ENCODE measurements around the gene BCAS3.

The BCAS3 gene

GRCh38 chr17:61196799-61197198 is 519.1 kb downstream of the BCAS3 start:
- no peaks in the 10 kb centered on the region for H3K36me3 Mint-ChIP-seq
- no peaks in the 10 kb centered on the region for H3K9me3 Mint-ChIP-seq
- ATAC-seq (no peak), DNase-seq (ENCODE audit: low spot score in 2 of 2) (no peak)
- no peaks in the 10 kb centered on the region for H3K4me1 Mint-ChIP-seq
- H3K4me3 Mint-ChIP-seq, result no peak overlapping the region
- H3K27ac Mint-ChIP-seq, result no peak overlapping the region

DNA sequence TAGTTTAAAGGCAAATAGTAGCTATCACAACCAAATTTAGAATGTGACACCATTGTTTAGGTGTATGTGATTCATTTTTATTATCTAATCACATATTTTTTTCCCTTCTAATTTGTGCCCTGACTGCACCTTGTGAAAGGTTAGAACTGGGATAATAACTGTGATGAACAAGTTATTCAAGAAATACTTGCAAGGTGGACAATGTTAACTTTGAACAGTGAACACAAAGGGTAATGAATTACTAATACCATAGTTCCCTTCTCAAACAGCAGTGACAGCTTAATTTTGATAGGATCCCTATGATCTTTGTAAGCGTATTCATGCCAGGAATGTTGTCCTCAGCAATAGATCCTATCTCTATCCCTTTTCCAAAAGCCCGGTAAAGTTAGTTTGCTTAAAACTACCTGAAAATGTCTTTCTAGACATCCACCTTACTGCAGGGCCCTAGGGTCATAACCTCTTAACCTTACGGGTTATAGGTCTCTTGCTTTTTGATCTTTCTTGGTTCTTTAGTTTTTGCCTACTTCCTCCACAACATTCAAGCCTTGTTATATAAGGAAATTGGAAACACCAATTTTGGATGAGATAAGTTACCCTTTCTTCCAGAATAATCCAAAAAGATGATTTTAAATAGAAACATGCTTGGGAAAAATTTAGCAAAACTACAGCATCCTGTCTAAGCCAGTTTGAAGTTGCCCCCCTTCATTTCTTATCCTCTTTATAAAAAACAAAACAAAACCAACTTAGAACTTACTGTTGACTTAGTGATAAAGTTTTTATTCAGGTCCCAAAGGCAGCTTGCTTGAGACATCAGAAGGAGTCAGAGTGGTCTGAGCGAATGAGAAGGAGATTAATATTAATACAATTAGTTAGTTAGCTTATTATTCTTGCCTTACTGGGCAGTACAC is 522.0 kb downstream of the BCAS3 start:
- H3K9me3 Mint-ChIP-seq, result no peaks in the 10 kb centered on the region
- ATAC-seq, result no peak
- H3K27ac Mint-ChIP-seq, result no peak overlapping the region

GRCh38 chr17:61200339-61200715 is 522.7 kb downstream of the BCAS3 start:
- Mint-ChIP-seq H3K27ac (no peak overlapping the region), H3K9me3 (no peaks in the 10 kb centered on the region), H3K4me1 (no peaks in the 10 kb centered on the region), H3K36me3 (no peaks in the 10 kb centered on the region), H3K4me3 (no peak overlapping the region)
- DNase-seq (ENCODE audit: low spot score in 2 of 2) (no peak), ATAC-seq (no peak)

More for the DNA sequence above, 522.0 kb downstream of the BCAS3 start:
- Mint-ChIP-seq H3K36me3 (no peaks in the 10 kb centered on the region), H3K4me1 (no peaks in the 10 kb centered on the region), H3K4me3 (no peak overlapping the region)
- no peak for DNase-seq (ENCODE audit: low spot score in 2 of 2)

GRCh38 chr17:61201211-61201610 is 523.6 kb downstream of the BCAS3 start:
- ATAC-seq (no peak), DNase-seq (ENCODE audit: low spot score in 2 of 2) (no peak)
- H3K27ac Mint-ChIP-seq, result no peak overlapping the region
- no peak overlapping the region for H3K4me3 Mint-ChIP-seq
- no peaks in the 10 kb centered on the region for H3K4me1 Mint-ChIP-seq
- H3K9me3 Mint-ChIP-seq, result no peaks in the 10 kb centered on the region
- H3K36me3 Mint-ChIP-seq, result no peaks in the 10 kb centered on the region

DNA sequence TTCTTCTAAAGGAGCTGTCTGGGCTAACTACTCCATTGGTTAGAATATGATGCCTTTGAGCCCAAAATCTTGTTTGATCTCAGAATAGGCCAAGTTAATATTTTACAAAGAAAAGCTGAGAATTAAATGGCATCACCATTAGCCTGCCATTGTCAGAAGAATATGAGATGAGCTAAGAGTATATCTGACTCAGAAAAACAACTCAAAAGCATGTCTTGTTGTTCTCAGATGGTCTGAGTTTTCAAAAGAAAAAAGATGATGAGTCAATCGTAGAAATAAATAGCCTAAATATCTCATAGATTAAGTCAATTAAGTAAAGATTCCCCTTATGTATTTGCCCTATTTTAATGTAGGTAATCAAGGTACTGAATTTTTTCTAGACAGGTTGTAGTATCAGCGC is 524.9 kb downstream of the BCAS3 start:
- ATAC-seq, result no peak
- no peak for DNase-seq (ENCODE audit: low spot score in 2 of 2)
- H3K36me3 Mint-ChIP-seq, result no peaks in the 10 kb centered on the region
- no peak overlapping the region for H3K4me3 Mint-ChIP-seq
- no peaks in the 10 kb centered on the region for H3K9me3 Mint-ChIP-seq
- no peaks in the 10 kb centered on the region for H3K4me1 Mint-ChIP-seq
- H3K27ac Mint-ChIP-seq, result no peak overlapping the region

DNA sequence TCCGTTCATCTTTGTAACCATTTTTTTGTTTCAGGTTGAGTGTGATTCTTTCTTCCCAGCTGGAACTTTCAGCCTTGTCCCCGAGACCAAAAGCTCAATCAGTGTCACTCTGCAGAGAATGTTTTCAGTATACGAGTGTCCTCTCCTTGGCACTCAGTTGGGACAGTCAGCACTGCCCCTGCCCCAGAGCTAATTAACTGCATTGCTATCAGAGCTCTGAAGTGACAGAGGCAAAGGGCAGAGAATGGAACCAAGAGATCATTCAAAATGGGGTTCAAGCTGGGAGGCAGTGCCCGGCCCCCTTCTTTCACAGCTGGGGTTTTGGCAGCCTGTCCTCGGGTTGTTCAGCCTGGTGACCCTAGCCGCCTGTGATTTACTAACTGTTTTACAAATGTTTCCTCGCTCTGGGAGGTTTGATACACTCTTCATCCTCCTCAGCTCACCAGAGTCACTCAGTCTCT is 526.0 kb downstream of the BCAS3 start:
- H3K9me3 Mint-ChIP-seq, result no peaks in the 10 kb centered on the region
- H3K36me3 Mint-ChIP-seq, result no peaks in the 10 kb centered on the region
- ATAC-seq (no peak), DNase-seq (ENCODE audit: low spot score in 2 of 2) (no peak)
- H3K4me3 Mint-ChIP-seq, result no peak overlapping the region
- H3K4me1 Mint-ChIP-seq, result no peaks in the 10 kb centered on the region
- no peak overlapping the region for H3K27ac Mint-ChIP-seq

DNA sequence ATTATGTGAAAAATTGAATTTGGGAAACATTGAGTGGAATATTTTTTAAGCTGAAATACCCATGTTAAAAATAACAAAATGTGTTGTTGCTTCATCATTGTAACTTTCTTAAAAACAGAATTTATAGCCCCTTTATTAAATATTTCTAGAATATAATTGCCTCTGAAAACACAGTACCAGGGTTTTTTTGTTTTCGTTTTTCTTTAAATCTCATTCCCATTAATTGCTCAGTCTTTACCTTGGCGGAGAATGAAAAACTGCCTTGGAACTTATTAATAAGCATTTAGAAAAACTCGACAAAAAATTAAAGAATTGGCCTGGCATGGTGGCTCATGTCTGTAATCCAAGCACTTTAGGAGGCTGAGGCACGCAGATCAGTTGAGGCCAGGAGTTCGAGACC is 526.8 kb downstream of the BCAS3 start:
- Mint-ChIP-seq H3K27ac (no peak overlapping the region), H3K36me3 (no peaks in the 10 kb centered on the region), H3K4me1 (no peaks in the 10 kb centered on the region), H3K9me3 (no peaks in the 10 kb centered on the region), H3K4me3 (no peak overlapping the region)
- ATAC-seq (no peak), DNase-seq (ENCODE audit: low spot score in 2 of 2) (no peak)

GRCh38 chr17:61205401-61205800 is 527.8 kb downstream of the BCAS3 start:
- H3K4me3 Mint-ChIP-seq, result no peak overlapping the region
- ATAC-seq, result no peak
- H3K36me3 Mint-ChIP-seq, result no peaks in the 10 kb centered on the region
- H3K4me1 Mint-ChIP-seq, result no peaks in the 10 kb centered on the region
- no peak for DNase-seq (ENCODE audit: low spot score in 2 of 2)
- H3K27ac Mint-ChIP-seq, result no peak overlapping the region
- H3K9me3 Mint-ChIP-seq, result no peaks in the 10 kb centered on the region

GRCh38 chr17:61205931-61206330 is 528.3 kb downstream of the BCAS3 start:
- no peaks in the 10 kb centered on the region for H3K36me3 Mint-ChIP-seq
- no peak for ATAC-seq
- no peaks in the 10 kb centered on the region for H3K9me3 Mint-ChIP-seq
- no peak overlapping the region for H3K27ac Mint-ChIP-seq
- no peaks in the 10 kb centered on the region for H3K4me1 Mint-ChIP-seq
- no peak for DNase-seq (ENCODE audit: low spot score in 2 of 2)
- no peak overlapping the region for H3K4me3 Mint-ChIP-seq

DNA sequence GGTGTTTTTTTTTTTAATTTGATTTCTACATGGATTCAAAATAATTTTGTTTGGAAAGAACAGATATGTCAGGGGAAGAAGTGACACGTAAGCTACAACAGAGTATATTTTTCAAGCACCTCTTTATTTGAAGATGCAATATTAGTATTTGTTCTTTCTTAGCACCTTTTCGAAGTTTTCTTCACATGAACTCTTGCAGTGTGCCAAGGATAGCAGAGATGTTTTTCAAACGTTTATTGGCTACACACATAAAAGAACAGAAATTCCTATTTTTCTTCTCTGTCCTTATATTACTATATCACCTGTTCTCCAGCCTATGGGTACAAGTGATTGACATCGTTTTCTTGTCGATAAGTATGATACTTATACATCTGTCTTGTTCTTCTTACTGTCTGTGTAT is 529.3 kb downstream of the BCAS3 start:
- no peak overlapping the region for H3K27ac Mint-ChIP-seq
- H3K9me3 Mint-ChIP-seq, result no peaks in the 10 kb centered on the region
- H3K36me3 Mint-ChIP-seq, result no peaks in the 10 kb centered on the region
- no peak overlapping the region for H3K4me3 Mint-ChIP-seq
- ATAC-seq, result no peak
- H3K4me1 Mint-ChIP-seq, result no peaks in the 10 kb centered on the region
- DNase-seq (ENCODE audit: low spot score in 2 of 2), result no peak

DNA sequence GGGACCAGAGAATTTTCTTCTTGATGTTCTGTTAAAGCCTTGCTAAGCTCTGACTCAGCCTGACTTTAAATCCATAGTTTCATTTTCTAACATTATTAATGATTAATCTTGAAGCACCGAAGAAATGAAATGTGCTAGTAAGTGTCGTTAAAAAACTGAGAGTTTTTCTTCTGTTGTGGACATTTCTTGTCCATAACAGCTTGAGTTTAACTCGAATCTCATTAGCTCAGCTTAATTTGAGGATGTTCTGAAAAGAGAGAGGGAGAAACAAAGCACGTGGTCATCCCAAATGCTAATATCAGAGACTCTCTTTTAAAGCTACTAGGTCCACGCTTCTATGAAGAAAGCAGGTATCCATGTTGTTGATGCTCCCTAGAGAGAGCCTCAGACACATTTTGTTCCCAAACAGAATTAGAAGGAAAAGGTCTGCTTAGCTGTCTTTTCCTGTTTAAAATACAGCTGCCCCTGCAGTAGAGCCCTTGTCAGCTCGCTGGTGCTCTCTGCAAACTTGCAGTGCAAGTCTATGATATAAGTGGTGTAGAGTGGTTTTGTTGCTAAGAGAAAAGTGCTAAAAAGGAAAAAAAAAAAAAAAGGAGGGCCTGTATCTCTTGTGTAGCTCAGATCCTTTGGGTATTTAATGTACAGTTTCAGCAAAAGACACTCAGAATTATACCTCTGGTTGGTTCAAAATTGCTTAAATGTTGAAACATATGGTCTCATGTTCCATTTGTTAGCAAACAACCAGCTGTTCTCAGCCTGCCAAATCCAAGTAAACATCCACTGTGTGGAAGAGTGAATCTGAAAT is 530.9 kb downstream of the BCAS3 start:
- no peak overlapping the region for H3K27ac Mint-ChIP-seq
- H3K4me3 Mint-ChIP-seq, result no peak overlapping the region
- no peaks in the 10 kb centered on the region for H3K4me1 Mint-ChIP-seq
- DNase-seq (ENCODE audit: low spot score in 2 of 2), result no peak
- H3K9me3 Mint-ChIP-seq, result no peaks in the 10 kb centered on the region
- no peaks in the 10 kb centered on the region for H3K36me3 Mint-ChIP-seq
- ATAC-seq, result no peak

DNA sequence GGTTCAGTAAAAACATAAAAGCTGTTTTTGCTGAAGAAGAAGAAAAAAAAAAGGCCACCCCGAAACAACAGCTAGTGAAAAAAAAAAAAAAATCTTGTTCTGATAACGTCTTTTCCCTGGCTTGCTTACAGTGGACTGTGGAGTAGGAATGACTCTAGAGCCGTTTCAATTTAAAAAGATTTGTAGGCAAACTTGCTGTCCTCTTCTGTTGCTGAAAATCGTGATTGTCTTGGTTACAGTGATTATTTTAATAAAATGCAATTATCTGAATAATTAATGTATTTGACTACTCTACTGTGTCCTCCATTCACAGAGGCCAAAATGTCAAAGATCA is 531.4 kb downstream of the BCAS3 start:
- no peaks in the 10 kb centered on the region for H3K4me1 Mint-ChIP-seq

GRCh38 chr17:61209525-61209924 is 531.9 kb downstream of the BCAS3 start:
- no peaks in the 10 kb centered on the region for H3K9me3 Mint-ChIP-seq
- DNase-seq (ENCODE audit: low spot score in 2 of 2) (no peak), ATAC-seq (no peak)
- H3K36me3 Mint-ChIP-seq, result no peaks in the 10 kb centered on the region
- no peak overlapping the region for H3K27ac Mint-ChIP-seq
- H3K4me3 Mint-ChIP-seq, result no peak overlapping the region
- H3K4me1 Mint-ChIP-seq, result no peaks in the 10 kb centered on the region

More for the DNA sequence above, 531.4 kb downstream of the BCAS3 start:
- H3K9me3 Mint-ChIP-seq, result no peaks in the 10 kb centered on the region
- H3K27ac Mint-ChIP-seq, result no peak overlapping the region
- H3K36me3 Mint-ChIP-seq, result no peaks in the 10 kb centered on the region
- DNase-seq (ENCODE audit: low spot score in 2 of 2) (no peak), ATAC-seq (no peak)
- no peak overlapping the region for H3K4me3 Mint-ChIP-seq

- Mint-ChIP-seq H3K9me3 (no peaks in the 10 kb centered on the region), H3K4me3 (no peak overlapping the region), H3K4me1 (no peaks in the 10 kb centered on the region), H3K36me3 (no peaks in the 10 kb centered on the region), H3K27ac (no peak overlapping the region)
- DNase-seq (ENCODE audit: low spot score in 2 of 2) (no peak), ATAC-seq (no peak)
These were observed 533.6 kb downstream of the BCAS3 start for GRCh38 chr17:61211236-61211635.

GRCh38 chr17:61212655-61213054 is 535.0 kb downstream of the BCAS3 start:
- Mint-ChIP-seq H3K9me3 (no peaks in the 10 kb centered on the region), H3K27ac (no peak overlapping the region), H3K4me1 (peaks cover under 1% of the 10 kb centered on the region), H3K4me3 (no peak overlapping the region), H3K36me3 (no peaks in the 10 kb centered on the region)
- ATAC-seq, result no peak
- no peak for DNase-seq (ENCODE audit: low spot score in 2 of 2)

- DNase-seq (ENCODE audit: low spot score in 2 of 2) (no peak), ATAC-seq (no peak)
- Mint-ChIP-seq H3K27ac (no peak overlapping the region), H3K36me3 (no peaks in the 10 kb centered on the region), H3K4me1 (peaks cover 19% of the 10 kb centered on the region), H3K4me3 (no peak overlapping the region), H3K9me3 (no peaks in the 10 kb centered on the region)
These were observed 537.1 kb downstream of the BCAS3 start for GRCh38 chr17:61214753-61215152.

Measured in stimulated activated effector memory CD8-positive, alpha-beta T cell treated with anti-CD3 and anti-CD28 coated beads, Interleukin-12 subunit alpha, Interleukin-12 subunit beta, amount 100 ng/mL, for 72 hours (primary cell).